HG03025 (cell line): ENCODE data around the gene COX8C.
"Not testable (repeated sequence)": the region's sequence is repeated elsewhere in the genome, so short reads cannot be mapped to it uniquely, and the experiment has no call there.

Source experiments
- ATAC-seq: cut with Tn5 transposase; IDR thresholded peaks from one replicate; pipeline ENCODE4 v1.9.1; 2021; ENCODE audit warnings: mild to moderate bottlenecking, moderate library complexity; ENCODE audit not compliant: unreplicated experiment, low FRiP score

The COX8C gene

DNA sequence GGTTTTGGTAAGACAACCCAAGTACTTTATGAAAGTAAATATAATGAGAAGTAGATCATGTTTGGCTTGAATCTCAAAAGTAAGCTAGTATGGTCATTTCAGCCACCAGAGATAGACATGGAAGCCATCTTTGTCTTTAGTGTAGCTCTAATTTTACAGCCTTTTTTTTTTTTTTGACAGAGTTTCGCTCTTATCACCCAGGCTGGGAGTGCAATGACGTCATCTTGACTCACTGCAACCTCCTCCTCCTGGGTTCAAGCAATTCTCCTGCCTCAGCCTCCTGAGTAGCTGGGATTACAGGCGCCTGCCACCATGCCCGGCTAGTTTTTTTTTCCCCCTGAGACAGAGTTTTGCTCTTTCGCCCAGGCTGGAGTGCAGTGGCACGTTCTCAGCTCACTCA lies 7.9 kb downstream of the COX8C start:
- not testable (repeated sequence) for ATAC-seq

DNA sequence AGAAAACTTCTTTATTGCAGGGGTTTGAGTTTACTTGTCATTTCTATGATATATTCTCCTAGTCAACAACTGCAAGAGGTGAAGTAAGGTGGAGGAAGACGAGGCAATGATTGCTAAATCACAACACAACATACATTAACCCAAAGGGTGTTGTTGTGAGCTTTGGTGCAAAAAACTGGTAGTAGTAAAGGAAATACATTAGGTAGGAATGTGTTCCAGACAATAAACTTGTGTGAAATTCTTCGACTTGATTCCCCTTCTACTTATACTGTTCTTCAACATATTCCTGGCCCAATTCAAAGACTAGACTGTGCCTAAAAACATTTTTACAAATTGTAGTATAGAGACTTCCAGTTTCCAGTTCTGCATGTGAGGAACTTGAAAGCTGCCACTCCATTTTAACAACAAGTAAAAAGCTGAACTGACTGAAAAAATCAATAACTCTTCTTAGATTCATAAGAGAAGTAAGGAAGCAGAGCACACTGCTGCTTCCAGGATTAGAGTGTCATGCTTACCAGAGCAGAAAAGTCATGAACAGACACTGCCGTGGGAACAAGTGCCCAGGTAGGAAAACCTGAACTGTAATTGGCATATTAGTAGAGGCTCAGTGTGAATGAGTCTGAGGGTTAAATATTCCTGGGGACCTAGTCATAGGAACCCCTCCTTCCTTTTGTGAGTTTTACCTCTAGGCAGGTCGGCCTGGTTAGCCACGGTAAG lies 22.2 kb downstream of the COX8C start:
- ATAC-seq = peak; percentile 8

DNA sequence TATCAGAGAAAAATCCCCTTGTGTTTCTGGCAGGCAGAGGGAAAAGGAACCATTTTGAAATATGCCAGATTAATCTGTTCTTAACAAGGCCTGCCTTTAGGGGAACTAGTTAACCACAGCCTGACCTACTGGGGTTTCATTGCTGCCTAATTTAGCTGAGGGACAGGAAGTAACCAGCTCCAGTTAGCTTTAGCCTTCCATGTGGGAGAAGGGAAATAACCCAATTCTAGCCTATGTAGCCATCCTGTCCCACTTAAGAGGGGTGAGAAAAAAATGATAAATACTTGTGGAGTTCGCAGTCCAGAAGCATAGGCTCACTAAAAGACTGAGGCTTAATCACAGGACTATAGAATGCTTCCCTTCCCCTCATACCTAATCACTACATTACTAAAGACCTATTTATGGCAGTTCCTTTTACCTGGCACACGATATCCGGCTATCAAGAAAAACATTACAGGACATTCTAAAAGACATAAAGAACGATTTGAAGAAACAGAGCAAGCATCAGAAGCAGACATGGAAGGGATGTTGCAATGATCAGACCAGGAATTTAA lies 22.8 kb downstream of the COX8C start:
- ATAC-seq = peak; percentile 96

DNA sequence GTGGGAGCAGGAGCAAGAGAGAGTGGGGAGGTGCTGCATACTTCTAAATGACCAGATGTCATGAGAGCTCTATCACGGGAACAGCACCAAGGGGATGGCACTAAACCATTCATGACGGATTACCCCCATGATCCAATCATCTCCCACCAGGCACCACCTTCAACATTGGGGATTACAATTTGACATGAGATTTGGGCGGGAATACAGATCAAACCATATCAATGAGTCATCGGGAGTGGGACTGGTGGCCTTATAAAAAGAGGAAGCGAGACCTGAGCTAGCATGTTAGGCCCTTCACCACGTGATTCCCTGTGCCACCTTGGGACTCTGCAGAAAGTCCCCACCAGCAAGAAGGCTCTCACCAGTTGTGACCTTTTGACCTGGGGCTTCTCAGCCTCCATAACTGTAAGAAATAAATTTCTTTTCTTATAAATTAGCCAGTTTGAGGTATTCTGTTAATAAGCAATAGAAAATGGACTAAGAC lies 28.7 kb downstream of the COX8C start:
- peak; percentile 98 for ATAC-seq

DNA sequence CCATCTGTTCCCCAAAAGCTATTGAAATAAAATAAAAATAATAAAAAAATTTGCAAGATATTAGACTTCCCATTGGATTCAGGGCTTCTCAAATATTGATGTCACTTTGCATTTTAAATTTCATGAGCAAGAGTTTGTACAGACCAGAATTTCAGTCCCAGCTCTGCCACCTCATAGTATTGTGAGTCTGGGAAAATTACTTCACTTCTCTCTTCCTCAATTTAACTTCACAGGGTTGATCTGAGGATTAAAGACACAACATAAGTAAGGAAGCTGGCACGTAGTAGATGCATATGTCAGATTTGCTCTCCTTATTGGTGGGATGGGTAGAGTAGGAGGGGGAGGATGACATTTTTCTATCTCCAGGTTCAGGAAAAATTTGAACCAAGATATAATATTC lies 32.8 kb downstream of the COX8C start:
- ATAC-seq = no peak

DNA sequence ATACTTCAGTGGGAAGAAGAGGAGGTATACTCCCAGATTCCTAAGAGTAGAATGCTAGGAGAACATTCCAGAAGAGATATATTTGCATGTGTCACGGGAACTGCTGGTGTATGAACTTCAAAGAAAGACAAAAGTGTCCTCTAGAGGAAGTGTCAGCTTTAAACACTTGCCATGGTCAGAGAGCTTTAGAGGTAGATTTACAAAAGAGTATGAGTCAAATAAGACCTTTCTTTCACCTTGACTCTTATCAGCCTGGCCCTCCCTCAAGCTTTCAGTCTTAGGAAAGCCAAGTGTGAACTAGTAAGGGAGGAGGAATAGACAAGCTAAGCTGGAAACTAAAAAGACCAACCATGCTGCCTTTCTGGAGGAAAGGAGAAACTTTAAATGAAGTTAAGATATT lies 34.7 kb downstream of the COX8C start:
- no peak for ATAC-seq

DNA sequence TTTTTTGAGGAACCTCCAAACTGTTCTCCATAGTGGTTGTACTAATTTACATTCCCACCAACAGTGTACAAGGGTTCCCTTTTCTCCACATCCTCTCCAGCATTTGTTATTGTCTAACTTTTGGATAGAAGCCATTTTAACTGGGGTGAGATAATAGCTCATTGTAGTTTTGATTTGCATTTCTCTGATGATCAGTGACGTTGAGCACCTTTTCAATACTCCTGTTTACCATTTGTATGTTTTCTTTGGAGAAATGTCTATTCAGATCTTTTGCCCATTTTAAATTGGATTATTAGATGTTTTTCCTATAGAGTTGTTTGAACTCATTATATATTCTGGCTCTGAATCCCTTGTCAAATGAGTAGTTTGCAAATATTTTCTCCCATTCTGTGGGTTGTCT lies 37.3 kb downstream of the COX8C start:
- not testable (repeated sequence) for ATAC-seq

DNA sequence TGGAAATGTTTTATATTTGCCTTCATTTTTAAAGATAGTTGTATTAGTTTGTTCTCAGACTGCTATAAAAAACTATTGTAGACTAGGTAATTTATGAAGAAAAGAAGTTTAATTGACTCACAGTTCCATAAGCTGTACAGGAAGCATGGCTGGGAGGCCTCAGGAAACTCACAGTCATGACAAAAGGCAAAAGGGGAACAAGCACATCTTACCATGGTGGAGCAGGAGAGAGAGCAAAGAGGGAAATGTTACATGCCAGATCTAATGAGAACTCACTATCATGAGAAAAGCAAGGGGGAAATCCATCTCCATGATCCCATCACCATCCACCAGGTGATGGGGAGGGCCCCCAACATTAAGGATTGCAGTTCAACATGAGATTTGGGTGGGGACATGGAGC lies 48.2 kb downstream of the COX8C start:
- no peak for ATAC-seq

DNA sequence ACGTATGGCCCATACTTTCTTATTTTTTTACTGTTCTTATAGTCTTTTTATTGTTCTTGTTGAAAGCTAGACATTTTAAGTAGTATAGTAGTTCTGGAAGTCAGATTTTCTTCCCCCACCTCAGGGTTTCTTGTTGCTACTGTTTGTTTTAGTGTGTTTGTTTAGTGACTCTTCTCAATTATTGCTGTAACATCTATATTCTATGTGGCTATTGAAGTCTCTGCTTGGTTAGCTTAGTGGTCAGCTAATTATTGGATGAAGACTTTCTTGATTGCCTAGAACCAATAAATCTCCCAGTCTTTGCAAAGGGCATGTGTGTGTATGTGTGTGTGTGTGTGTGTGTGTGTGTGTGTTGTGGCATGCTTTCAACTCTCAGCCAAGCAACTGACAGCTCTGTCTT lies 49.5 kb downstream of the COX8C start:
- ATAC-seq = no peak
